Thoracic aorta (tissue), 2 donors: ENCODE results near the gene GM2A. TPM values are rescaled to one million over a fixed set of nuclear protein-coding genes. Genes with fewer than 3 reads are reported as not detected.

ENCODE experiments used
- ATAC-seq: fragments of 150-250 bp; one replicate; pipeline ENCODE4 v1.8.0; 2017; ENCODE audit warnings: low read depth; ENCODE audit not compliant: insufficient number of reproducible peaks, low FRiP score
- DNase-seq: peaks from one replicate; pipeline ENCODE4 v3.0.0-alpha.2; 2020; ENCODE audit warnings: low spot score
- H3K27ac ChIP-seq, 2 donors: fragments of 200-600 bp; sonication (generic); 1 replicate in 1 of 2; 2 replicates in 1 of 2; pipeline ENCODE4 v1.5.1; 2016; ENCODE audit warnings: mild to moderate bottlenecking in 2 of 2, moderate library complexity in 2 of 2
- H3K27me3 ChIP-seq: fragments of 200-600 bp; sonication (generic); replicated peaks from 2 replicates; pipeline ENCODE4 v1.6.0; 2016; ENCODE audit warnings: mild to moderate bottlenecking; ENCODE audit not compliant: insufficient read depth
- H3K36me3 ChIP-seq: fragments of 200-600 bp; sonication (generic); one replicate; pipeline ENCODE4 v1.5.1; 2016
- H3K4me1 ChIP-seq, 2 donors: fragments of 200-600 bp; sonication (generic); 1 replicate in 1 of 2; 2 replicates in 1 of 2; pipeline versions ENCODE4 v1.5.1 to v1.6.0; 2016; ENCODE audit warnings: low read depth in 2 of 2, mild to moderate bottlenecking in 1 of 2; ENCODE audit not compliant: control insufficient read depth in 1 of 2
- H3K4me3 ChIP-seq: fragments of 200-600 bp; sonication (generic); 2 replicates; pipeline ENCODE4 v1.5.1; 2016; ENCODE audit warnings: mild to moderate bottlenecking
- H3K9me3 ChIP-seq: fragments of 200-600 bp; sonication (generic); 2 replicates; pipeline ENCODE4 v1.5.1; 2016
- CTCF ChIP-seq: fragments of 200-600 bp; sonication (generic); IDR thresholded peaks from one replicate; pipeline ENCODE4 v1.5.1; 2019; ENCODE audit warnings: antibody characterized with exemption
- total RNA-seq, 2 donors: library from RNA; depleted of rRNA; stranded (reverse); fragments of >200 nt; gene quantifications; one replicate each; pipeline versions ENCODE4 v1.1.0 to v1.2.3, GENCODE V29; 2016

Gene GM2A
- total RNA-seq: 10 to 100 TPM; 26.1 to 32.1 TPM

GRCh38 chr5:151252762-151253604 lies at the start of gene GM2A:
Gene GM2A (plus strand): TSS chr5:151253185. CDS start chr5:151253217, 32 bp downstream.
- DNase-seq: peak; percentile 98
- ATAC-seq: peak; percentile 98
- H3K9me3 ChIP-seq: no peaks in the 10 kb centered on the region
- no peak for TF ChIP-seq CTCF
- H3K4me1 ChIP-seq: peaks cover 10 to 24% of the 10 kb centered on the region in 2 donors
- H3K4me3 ChIP-seq: peak within 1 kb of the TSS; percentile 84
- no peaks in the 10 kb centered on the region for H3K36me3 ChIP-seq
- peak within 1 kb of the TSS; percentile 42 to 71 for H3K27ac ChIP-seq
- no peaks in the 10 kb centered on the region for H3K27me3 ChIP-seq

- H3K27ac ChIP-seq: no peak overlapping the region
- H3K4me1 ChIP-seq: peaks cover 0 to 8% of the 10 kb centered on the region in 2 donors
- no peaks in the 10 kb centered on the region for H3K9me3 ChIP-seq
- peaks cover 4% of the 10 kb centered on the region for H3K36me3 ChIP-seq
- TF ChIP-seq CTCF: no peak
- H3K27me3 ChIP-seq: no peaks in the 10 kb centered on the region
- DNase-seq: no peak
- H3K4me3 ChIP-seq: no peak overlapping the region
- ATAC-seq: no peak
Observed at GRCh38 chr5:151204051-151204450, 48.9 kb upstream of the GM2A start.

- Histone ChIP-seq H3K4me3 (no peak overlapping the region), H3K36me3 (peaks cover 4% of the 10 kb centered on the region), H3K27ac (no peak overlapping the region), H3K27me3 (no peaks in the 10 kb centered on the region), H3K4me1 (peaks cover 0 to 8% of the 10 kb centered on the region in 2 donors), H3K9me3 (no peaks in the 10 kb centered on the region)
- ATAC-seq: no peak
- no peak for TF ChIP-seq CTCF
- no peak for DNase-seq
Observed at GRCh38 chr5:151205411-151205810, 47.6 kb upstream of the GM2A start.

GRCh38 chr5:151208481-151208914 lies 44.5 kb upstream of the GM2A start:
- Histone ChIP-seq H3K4me1 (peaks cover 0 to 8% of the 10 kb centered on the region in 2 donors), H3K9me3 (no peaks in the 10 kb centered on the region)

More at GRCh38 chr5:151208481-151208914, 44.5 kb upstream of the GM2A start:
- DNase-seq (no peak), ATAC-seq (no peak)
- H3K27me3 ChIP-seq: no peaks in the 10 kb centered on the region
- TF ChIP-seq CTCF: no peak
- H3K4me3 ChIP-seq: no peak overlapping the region
- H3K36me3 ChIP-seq: no peaks in the 10 kb centered on the region
- H3K27ac ChIP-seq: peak overlapping the region in 1 of 2 donors; percentile 12
